HG03439 (cell line): ENCODE measurements around the gene MLXIP.
"Not testable (repeated sequence)": the region's sequence is repeated elsewhere in the genome, so short reads cannot be mapped to it uniquely, and the experiment has no call there.

Experiments
- ATAC-seq: cut with Tn5 transposase; IDR thresholded peaks from one replicate; pipeline ENCODE4 v1.9.1; 2021; ENCODE audit warnings: mild to moderate bottlenecking, moderate library complexity; ENCODE audit not compliant: unreplicated experiment

The MLXIP gene, protein sequence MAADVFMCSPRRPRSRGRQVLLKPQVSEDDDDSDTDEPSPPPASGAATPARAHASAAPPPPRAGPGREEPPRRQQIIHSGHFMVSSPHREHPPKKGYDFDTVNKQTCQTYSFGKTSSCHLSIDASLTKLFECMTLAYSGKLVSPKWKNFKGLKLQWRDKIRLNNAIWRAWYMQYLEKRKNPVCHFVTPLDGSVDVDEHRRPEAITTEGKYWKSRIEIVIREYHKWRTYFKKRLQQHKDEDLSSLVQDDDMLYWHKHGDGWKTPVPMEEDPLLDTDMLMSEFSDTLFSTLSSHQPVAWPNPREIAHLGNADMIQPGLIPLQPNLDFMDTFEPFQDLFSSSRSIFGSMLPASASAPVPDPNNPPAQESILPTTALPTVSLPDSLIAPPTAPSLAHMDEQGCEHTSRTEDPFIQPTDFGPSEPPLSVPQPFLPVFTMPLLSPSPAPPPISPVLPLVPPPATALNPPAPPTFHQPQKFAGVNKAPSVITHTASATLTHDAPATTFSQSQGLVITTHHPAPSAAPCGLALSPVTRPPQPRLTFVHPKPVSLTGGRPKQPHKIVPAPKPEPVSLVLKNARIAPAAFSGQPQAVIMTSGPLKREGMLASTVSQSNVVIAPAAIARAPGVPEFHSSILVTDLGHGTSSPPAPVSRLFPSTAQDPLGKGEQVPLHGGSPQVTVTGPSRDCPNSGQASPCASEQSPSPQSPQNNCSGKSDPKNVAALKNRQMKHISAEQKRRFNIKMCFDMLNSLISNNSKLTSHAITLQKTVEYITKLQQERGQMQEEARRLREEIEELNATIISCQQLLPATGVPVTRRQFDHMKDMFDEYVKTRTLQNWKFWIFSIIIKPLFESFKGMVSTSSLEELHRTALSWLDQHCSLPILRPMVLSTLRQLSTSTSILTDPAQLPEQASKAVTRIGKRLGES

DNA sequence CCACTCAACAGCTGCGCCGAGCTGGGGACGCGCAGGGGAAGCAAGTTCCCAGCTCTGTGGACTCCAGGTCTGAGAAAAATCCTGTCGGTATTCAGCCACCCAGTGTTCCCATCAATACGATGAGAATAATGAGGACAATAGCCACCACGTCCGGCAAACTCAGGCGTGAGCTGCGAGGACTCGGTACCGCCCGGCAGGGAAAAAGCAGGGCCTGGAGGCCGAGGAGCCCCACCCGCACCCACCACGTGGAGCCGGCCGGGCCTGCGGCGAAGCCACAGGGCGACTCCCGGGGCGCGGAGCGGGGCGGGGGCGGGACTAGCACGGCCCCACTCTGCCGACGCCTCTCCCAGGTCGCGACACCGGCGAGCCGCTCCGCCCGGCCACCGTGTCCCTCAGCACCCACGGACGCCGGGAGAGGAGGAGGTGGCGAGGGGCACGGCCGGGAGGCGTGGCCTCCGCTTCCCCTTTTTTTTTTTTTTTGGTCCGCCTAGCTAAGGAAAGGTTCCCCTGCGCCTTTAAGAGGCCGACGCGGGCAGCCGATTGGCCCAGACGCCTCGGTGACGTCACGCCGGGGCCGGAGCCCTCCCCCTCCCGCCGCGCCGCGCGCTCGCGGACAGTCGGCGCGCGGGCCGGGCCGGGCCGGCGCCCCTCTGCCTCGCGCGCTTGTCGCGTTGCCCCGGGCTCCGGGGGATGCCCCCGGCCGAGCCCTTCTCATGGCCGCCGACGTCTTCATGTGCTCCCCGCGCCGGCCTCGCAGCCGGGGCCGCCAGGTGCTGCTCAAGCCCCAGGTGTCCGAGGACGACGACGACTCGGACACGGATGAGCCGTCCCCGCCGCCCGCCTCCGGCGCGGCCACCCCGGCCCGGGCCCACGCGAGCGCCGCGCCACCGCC lies at the start of gene MLXIP:
MLXIP (plus strand) TSS at position 616 of the 892 bp plus-strand sequence; CDS start at position 714, 98 bp downstream.
- peak; percentile 86 for ATAC-seq

GRCh38 chr12:122028905-122029560 lies 49.5 kb upstream of the MLXIP start:
- no peak for ATAC-seq

DNA sequence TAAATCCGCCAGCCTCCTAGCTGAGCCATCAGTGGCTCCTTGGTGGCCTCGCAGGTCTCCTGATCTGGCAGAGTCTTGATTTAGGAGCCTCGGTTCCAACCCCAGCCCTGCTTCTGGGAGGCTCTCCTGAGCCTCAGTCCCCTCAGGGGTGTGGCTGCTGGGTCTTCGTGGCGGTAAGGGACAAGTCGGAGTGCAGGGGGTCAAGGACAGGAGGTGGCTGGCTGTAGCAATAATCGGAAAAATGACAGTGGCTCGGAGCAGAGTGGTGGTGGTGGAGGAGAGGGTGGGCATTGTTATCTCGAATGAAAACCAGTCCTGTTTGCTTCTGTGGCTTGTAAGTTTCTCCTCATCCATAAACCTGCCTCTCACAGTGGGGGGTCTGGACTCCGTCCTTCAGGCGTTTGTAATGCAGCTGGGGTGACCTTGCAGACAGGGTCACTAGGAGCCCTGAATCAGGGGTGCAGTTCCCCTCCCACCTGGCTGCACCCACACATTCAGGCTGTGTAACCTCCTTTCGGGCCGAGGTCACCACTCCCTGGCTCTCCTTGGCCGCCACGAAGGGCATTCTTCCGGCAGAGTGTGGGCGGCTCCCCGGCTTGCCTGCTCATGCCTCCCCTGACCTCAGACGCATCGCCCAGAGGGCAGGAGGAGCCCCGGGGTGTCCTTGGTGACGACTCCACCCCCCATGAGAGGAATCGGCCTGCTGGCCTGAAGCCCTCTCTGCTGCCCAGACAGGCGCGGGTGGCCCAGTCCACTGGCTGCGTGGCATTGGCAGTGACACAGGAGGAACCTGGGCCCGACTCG lies 48.7 kb upstream of the MLXIP start:
- no peak for ATAC-seq

DNA sequence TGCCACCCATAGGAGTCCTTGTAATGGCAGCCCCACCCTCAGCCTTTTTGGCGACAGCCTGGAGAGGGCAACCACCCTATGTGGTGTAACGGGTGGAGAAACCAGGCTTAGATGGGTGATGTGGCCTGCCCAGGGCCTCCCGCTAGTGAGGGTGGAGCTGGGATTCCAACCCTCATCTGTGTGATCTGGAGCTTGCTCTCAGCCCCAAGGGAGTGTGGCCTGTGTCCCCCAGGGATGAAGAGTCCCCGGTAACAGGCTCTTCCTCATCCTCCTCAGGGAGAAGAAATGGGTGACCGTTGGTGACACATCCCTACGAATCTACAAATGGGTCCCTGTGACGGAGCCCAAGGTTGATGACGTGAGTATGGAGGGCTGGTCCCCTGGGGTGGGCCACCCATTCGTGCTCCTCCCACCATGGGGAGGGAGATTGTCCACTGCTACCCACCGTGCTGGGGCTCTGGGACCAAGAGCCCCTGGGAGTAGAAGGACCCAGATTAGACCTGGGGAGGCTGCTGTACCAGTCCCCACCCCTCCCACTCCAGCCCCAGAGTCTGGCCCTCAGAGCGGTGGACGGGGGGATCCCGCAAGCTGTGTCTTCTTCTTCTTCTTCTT lies 48.0 kb upstream of the MLXIP start:
- ATAC-seq: no peak

GRCh38 chr12:122031342-122032216 lies 47.0 kb upstream of the MLXIP start:
- ATAC-seq: no peak

- no peak for ATAC-seq
Measured at GRCh38 chr12:122032580-122032979, 46.0 kb upstream of the MLXIP start.

- ATAC-seq: no peak
Measured at GRCh38 chr12:122035292-122035691, 43.3 kb upstream of the MLXIP start.

DNA sequence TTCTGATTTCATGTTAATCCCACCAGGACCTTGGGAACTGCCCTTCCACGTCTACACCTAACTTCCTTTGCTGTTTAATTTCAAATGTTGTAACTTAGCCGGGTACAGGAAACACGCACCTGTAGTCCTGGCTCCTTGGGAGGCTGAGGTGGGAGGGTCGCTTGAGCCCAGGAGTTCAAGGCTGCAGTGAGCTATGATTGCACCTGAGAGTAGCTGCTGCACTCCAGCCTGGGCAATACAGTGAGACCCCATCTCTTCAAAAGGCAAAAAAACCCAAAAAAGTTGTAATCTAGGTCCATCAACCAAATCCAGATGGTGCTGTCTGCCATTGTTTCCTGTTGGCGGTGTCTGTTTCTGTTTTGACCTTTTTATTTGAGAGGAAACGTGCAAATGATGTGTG lies 42.4 kb upstream of the MLXIP start:
- no peak for ATAC-seq

DNA sequence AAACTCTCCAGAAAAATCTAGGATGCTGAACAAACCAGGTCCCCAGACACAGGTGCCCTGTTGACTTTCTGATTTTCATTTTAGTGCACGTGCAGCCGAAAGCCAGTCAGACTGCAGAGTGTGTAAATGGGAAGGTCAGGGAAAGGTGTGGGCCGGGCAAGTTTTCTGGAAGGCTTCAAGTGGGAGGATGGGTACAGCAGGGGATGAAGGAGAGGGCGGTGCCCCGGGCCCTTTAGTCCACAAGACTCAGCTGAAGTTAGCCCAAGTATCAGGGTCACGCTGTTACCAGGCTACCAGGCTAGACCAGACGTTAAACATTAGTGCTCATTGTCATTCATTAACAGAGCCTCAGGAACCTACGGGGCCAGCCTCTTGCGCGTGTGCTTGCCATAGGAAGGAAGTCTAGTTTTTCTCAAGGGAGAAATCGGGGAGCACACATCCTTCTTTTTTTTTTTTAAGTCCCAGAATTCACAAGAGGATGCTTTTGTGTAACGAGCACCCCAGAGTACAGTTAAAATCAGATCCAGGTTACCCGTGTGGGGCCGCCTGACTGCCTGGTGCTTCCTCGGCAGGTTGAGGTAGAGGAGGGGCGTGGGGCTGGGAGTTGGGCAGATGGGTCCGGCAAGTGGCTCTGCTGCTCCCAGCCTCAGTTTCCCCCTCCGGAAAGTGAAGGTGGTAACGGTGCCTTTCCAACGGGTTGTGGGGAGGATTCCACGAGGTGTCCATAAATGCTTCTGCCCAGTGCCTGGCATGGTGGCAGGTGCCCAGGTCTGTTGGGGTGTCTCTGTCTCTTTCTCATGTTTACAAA lies 37.8 kb upstream of the MLXIP start:
- no peak for ATAC-seq

- not testable (repeated sequence) for ATAC-seq
Measured at GRCh38 chr12:122041458-122041857, 37.1 kb upstream of the MLXIP start.

DNA sequence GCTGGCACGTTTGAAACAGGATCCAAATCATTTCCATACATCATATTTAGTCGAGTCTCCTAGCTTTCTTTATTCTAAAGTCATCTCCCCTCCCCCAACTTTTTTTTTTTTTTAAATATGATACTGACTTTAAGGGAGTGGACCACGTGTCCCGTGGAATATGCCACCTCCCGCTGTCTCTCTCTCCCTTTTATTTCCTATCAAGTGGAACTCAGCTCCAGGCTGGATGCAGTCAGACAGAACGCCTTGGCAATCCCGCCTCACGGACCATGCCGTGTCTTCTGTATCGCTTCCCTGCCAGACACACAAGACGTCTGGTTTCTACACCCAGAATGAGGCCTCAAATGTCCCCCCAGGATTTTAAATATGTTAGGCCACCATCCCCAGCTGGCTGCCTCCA lies 35.6 kb upstream of the MLXIP start:
- no peak for ATAC-seq

GRCh38 chr12:122043476-122043875 lies 35.1 kb upstream of the MLXIP start:
- no peak for ATAC-seq

- ATAC-seq: no peak
Measured at GRCh38 chr12:122045262-122045661, 33.3 kb upstream of the MLXIP start.

- ATAC-seq: no peak
Measured at GRCh38 chr12:122046145-122046544, 32.4 kb upstream of the MLXIP start.

DNA sequence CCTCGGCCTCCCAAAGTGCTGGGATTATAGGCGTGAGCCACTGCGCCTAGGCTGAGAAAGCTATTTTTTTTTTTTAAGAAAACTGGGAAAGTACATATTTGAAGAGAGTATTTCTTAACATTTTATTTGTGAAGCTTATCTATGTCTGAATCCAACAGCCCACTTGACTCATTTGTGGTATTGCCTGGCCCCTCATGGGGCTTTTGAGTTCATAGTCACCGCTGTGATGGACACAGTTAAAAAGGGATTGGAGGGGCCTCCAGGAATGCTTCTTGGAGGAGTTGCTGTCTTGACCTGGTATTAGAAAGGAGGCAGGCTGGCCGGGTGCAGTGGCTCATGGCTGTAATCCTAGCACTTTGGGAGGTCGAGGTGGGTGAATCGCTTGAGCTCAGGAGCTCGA lies 30.4 kb upstream of the MLXIP start:
- no peak for ATAC-seq

DNA sequence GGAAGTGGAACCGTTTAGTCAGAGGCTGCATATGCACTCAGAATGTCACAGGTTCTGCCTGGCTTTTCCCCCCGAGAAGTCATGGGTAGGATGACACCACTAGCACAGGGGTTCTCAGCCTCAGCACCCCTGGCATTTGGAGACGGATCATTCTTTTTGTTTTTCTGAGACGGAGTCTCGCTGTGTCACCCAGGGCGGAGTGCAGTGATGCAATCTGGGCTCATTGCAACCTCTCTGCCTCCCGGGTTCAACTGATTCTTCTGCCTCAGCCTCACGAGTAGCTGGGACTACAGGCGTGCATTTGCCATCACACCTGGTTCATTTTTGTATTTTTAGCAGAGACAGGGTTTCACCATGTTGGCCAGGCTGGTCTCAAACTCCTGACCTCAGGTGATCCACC lies 28.7 kb upstream of the MLXIP start:
- ATAC-seq: no peak

DNA sequence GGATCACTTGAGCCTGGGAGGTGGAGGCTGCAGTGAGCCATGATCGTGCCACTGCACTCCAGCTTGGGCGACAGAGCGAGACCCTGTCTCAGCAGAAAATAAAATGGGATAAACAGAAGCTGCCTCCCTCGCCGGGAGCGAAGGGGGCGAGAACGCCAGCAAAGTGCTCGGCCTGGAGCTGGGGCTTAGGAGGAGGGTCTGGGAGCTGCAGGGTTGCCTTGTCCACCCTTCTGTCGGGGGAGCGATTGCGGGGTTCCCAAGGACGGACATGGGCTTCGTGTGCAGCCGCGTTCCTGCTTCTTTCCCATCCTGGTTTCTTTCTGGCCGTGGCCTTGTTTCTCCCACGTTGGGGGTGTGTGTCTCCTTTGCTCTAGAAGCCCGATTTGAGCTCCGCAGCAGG lies 27.9 kb upstream of the MLXIP start:
- no peak for ATAC-seq
